Activated T-cell treated with anti-CD3 and anti-CD28 coated beads, Interleukin-2, amount 50 U/mL, for 72 hours (primary cell): ENCODE results near the gene ARMC6. TPM values are rescaled to one million over a fixed set of nuclear protein-coding genes. Genes with fewer than 3 reads are reported as not detected.

Experiments used
- ATAC-seq, 2 donors: fragments of 150-1000 bp; cut with Tn5 transposase; replicated peaks in 1 of 2; 2 replicates each; pipeline ENCODE4 v1.10.0; 2021; ENCODE audit warnings: moderate library complexity in 2 of 2, mild to moderate bottlenecking in 1 of 2
- DNase-seq, 2 donors: peaks; one replicate each; pipeline ENCODE4 v3.0.0; 2021 to 2022; ENCODE audit warnings: mixed read lengths in 1 of 2
- H3K27ac Mint-ChIP-seq: one replicate; pipeline ENCODE4 v1.8.0; 2022; ENCODE audit warnings: mild to moderate bottlenecking, moderate library complexity, mixed read lengths
- H3K27me3 Mint-ChIP-seq: one replicate; pipeline ENCODE4 v1.8.0; 2022; ENCODE audit warnings: low read depth, mixed read lengths
- H3K36me3 Mint-ChIP-seq, 2 donors: one replicate each; pipeline ENCODE4 v1.8.0; 2022; ENCODE audit warnings: mixed read lengths in 2 of 2, mild to moderate bottlenecking in 1 of 2; ENCODE audit not compliant: insufficient read depth in 2 of 2
- H3K4me1 Mint-ChIP-seq: one replicate; pipeline ENCODE4 v1.8.0; 2022; ENCODE audit warnings: low read depth, mixed read lengths
- H3K4me3 Mint-ChIP-seq, 2 donors: one replicate each; pipeline ENCODE4 v1.8.0; 2022; ENCODE audit warnings: mild to moderate bottlenecking in 2 of 2, mixed read lengths in 2 of 2, moderate library complexity in 2 of 2
- H3K9me3 Mint-ChIP-seq, 2 donors: one replicate each; pipeline ENCODE4 v1.8.0; 2022; ENCODE audit warnings: mixed read lengths in 2 of 2
- total RNA-seq, 2 donors: library from RNA; stranded (reverse); gene quantifications; one replicate each; pipeline ENCODE4 v1.2.3, GENCODE V29; 2022

Gene ARMC6
- total RNA-seq, 2 donors from 2014 or later: 20.4 to 22.8 TPM

DNA sequence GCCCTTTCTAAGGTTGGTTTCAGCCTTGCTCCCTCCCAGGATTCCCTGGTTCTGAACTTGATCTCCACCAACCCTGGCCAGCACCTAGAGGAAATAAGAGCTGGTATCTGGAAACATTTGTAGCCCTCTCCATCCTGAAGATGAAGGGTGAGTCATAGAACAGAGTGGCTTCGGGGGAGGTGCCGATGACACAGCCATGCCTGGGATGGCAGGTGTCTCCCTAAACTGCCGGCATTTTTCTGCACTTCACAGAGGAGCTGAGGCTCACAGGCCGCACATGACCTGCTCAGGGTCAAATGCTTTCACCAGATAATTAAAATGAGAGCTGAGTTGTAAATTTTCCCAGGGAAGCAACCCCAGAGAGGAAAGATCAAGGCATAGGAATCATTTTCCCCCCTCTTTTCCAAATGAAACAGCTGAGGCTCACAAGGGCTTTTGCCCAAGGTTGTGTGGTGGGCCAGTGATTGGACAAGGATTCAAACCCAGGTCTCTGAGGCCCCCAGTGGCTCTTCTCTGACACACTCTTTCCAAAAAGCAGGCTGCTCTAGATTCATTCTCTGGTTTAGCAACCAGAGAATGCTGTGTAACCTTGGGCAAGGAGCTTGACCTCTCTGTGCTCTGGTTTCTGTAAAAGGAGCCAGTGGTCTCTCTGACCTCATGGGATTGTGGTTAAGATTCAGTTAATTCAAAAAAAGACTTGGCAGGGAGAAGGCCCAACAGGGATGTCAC is 29.2 kb downstream of the ARMC6 start:
- Mint-ChIP-seq H3K36me3 (peaks cover 0 to 1% of the 10 kb centered on the region in 2 donors), H3K27ac (no peak overlapping the region), H3K4me1 (peaks cover 39% of the 10 kb centered on the region), H3K27me3 (no peaks in the 10 kb centered on the region), H3K4me3 (peak overlapping the region; percentile 83 to 95), H3K9me3 (no peaks in the 10 kb centered on the region)
- ATAC-seq: no peak
- DNase-seq: peak; percentile 9 to 13

- H3K27ac Mint-ChIP-seq: peak within 1 kb of the TSS; percentile 40
- no peaks in the 10 kb centered on the region for H3K36me3 Mint-ChIP-seq
- H3K4me1 Mint-ChIP-seq: peaks cover 39% of the 10 kb centered on the region
- no peaks in the 10 kb centered on the region for H3K27me3 Mint-ChIP-seq
- peak within 1 kb of the TSS; percentile 83 to 95 for H3K4me3 Mint-ChIP-seq
- ATAC-seq (peak; percentile 95 to 96), DNase-seq (peak; percentile 99)
- no peaks in the 10 kb centered on the region for H3K9me3 Mint-ChIP-seq
Measured at GRCh38 chr19:19063183-19064097, 30.0 kb downstream of the ARMC6 start, which contains the start of gene SLC25A42. SLC25A42 (plus strand) TSS chr19:19063994; CDS start chr19:19096125, 32,131 bp downstream.

DNA sequence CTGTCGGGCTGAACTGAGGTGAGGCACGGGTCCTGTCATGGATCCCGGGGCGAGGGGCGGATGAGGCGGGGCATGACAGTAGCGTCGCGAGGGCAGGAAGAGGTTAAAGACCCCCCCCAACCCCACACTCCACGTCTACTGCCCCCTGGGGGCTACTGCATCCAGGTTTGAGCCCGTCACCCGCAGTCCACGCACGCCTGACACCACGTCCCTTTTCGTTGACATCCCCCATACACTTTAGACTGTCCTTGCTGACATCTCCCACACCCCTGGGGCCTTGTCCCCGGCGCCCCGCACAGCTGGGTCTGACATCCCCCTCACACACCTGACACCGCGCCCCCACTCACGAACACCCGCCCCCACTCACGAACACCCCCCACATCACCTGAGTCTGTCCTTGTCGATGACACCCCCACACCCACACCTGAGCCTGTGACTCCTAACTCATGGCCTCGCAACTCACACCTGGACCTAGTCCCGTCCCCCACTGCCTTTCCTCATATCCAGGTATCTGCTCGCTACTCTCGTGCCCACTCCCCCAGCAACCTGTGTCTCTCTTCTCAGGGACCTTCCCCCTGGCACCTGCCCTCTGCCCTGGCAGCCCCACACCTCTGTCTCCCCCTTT is 30.8 kb downstream of the ARMC6 start:
- H3K27ac Mint-ChIP-seq: peak overlapping the region; percentile 14
- DNase-seq (peak in 1 of 2 donors; percentile 8), ATAC-seq (peak in 1 of 2 donors; percentile 36)
- H3K4me1 Mint-ChIP-seq: peaks cover 39% of the 10 kb centered on the region
- no peaks in the 10 kb centered on the region for H3K9me3 Mint-ChIP-seq
- peak overlapping the region; percentile 83 to 95 for H3K4me3 Mint-ChIP-seq
- H3K27me3 Mint-ChIP-seq: no peaks in the 10 kb centered on the region
- H3K36me3 Mint-ChIP-seq: no peaks in the 10 kb centered on the region

DNA sequence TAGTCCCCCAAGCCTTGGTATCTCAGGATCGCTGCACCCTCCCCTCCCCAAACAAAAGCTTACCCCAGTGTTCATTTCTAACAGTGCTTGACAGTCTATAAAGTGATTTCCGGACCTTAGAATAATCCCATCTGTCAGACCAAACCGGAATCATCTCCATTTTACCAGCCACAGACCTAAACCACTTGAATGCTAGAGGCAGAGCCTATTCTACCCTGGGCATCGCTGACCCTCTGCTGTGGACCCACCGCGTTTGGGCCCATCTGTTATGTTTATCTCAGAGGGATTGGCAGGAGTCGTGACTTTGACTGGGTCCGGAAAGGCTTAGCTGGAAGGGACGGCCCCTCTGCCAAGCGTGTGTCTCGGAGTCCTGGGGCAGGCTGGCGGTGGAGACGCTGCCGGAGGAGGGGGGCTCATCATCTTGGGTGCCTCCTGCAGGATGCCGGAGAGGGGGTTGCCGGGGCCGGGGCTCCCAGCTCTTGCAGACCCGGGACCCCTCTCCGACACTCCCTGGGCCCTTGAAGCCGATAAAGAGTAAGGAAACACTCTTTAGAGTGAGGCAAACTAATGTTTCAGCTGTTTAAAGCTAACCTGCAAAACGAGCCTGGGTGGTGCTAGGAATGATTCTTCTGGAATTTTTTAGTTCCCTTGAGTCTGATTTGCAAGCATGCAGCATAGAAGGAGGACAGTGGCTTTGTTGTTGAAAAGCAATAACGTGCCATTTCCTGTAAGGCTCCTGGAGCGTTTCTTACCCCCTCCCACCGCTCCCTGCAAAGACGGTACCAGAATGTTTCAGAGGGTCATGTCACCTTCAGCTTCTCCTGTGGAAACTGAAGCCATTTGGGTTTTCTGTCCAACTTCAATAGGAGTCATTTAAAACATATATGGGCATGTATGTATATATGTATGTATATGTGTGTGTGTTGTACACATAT is 31.7 kb downstream of the ARMC6 start:
- H3K27me3 Mint-ChIP-seq: no peaks in the 10 kb centered on the region
- no peaks in the 10 kb centered on the region for H3K9me3 Mint-ChIP-seq
- H3K27ac Mint-ChIP-seq: peak overlapping the region; percentile 14
- DNase-seq (peak; percentile 37 to 43), ATAC-seq (no peak)
- no peaks in the 10 kb centered on the region for H3K36me3 Mint-ChIP-seq
- peak overlapping the region; percentile 83 to 95 for H3K4me3 Mint-ChIP-seq
- peaks cover 39% of the 10 kb centered on the region for H3K4me1 Mint-ChIP-seq

- no peaks in the 10 kb centered on the region for H3K36me3 Mint-ChIP-seq
- no peaks in the 10 kb centered on the region for H3K9me3 Mint-ChIP-seq
- ATAC-seq (no peak), DNase-seq (no peak)
- peaks cover 34% of the 10 kb centered on the region for H3K4me1 Mint-ChIP-seq
- peak overlapping the region in 1 of 2 donors; percentile 22 for H3K4me3 Mint-ChIP-seq
- H3K27me3 Mint-ChIP-seq: no peaks in the 10 kb centered on the region
- peak overlapping the region; percentile 31 for H3K27ac Mint-ChIP-seq
Measured at GRCh38 chr19:19067276-19068072, 34.1 kb downstream of the ARMC6 start.

DNA sequence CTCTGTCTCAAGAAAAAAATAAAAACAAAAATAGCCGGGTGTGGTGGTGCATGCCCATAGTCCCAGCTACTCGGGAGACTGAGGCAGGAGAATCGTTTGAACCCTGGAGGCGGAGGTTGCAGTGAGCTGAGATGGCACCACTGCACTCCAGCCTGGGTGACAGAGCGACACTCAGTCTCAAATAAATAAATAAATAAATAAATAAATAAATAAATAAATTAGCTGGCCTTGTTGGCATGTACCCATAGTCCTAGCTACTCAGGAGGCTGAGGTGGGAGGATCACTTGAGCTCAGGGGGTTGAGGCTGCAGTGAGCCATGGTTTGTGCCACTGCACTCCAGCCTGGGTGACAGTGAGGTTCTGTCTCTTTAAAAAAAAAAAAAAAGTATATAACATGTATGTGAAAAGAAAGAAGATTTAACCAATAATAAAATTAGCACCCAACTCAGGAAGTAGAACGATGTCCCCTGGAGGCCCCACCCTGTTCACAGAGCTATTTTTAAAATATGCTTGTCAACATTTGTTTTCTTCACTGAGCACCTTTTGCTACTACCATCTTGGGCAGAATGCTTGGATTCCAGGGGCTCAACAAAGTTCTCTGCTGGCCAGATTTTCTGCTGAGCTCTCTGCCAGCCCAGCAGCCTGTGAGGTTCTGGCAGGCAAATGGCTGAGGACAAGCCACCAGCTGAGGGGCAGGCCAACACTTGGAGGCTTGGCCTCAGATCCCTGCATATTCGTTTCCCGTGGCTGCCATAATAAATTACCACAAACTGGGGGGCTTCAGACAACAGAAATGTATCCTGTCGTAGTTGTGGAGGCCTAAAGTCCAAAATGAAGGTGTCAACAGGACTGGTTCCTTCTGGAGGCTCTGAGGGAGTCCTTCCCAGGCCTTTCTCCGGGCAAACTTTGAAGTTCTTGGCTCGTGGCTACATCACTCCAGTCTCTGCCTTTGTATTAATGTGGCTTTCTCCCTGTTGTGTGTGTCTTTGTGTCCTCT is 35.6 kb downstream of the ARMC6 start:
- no peak for ATAC-seq
- no peak for DNase-seq
- Mint-ChIP-seq H3K4me3 (no peak overlapping the region), H3K27ac (no peak overlapping the region), H3K9me3 (no peaks in the 10 kb centered on the region), H3K27me3 (no peaks in the 10 kb centered on the region), H3K4me1 (peaks cover 30% of the 10 kb centered on the region), H3K36me3 (no peaks in the 10 kb centered on the region)

GRCh38 chr19:19071897-19072296 is 38.5 kb downstream of the ARMC6 start:
- no peak for DNase-seq
- no peaks in the 10 kb centered on the region for H3K9me3 Mint-ChIP-seq
- no peak overlapping the region for H3K4me3 Mint-ChIP-seq
- no peaks in the 10 kb centered on the region for H3K27me3 Mint-ChIP-seq
- no peak for ATAC-seq
- H3K4me1 Mint-ChIP-seq: peaks cover 9% of the 10 kb centered on the region
- H3K36me3 Mint-ChIP-seq: peaks cover 0 to 1% of the 10 kb centered on the region in 2 donors
- H3K27ac Mint-ChIP-seq: no peak overlapping the region

GRCh38 chr19:19074196-19074882 is 40.9 kb downstream of the ARMC6 start:
- H3K27ac Mint-ChIP-seq: no peak overlapping the region
- no peak overlapping the region for H3K4me3 Mint-ChIP-seq
- peaks cover 10% of the 10 kb centered on the region for H3K4me1 Mint-ChIP-seq
- DNase-seq (no peak), ATAC-seq (no peak)
- peaks cover 1 to 4% of the 10 kb centered on the region in 2 donors for H3K36me3 Mint-ChIP-seq
- H3K9me3 Mint-ChIP-seq: no peaks in the 10 kb centered on the region
- H3K27me3 Mint-ChIP-seq: no peaks in the 10 kb centered on the region

GRCh38 chr19:19075126-19075525 is 41.7 kb downstream of the ARMC6 start:
- no peak for ATAC-seq
- DNase-seq: no peak
- Mint-ChIP-seq H3K36me3 (peaks cover 1 to 4% of the 10 kb centered on the region in 2 donors), H3K4me3 (no peak overlapping the region), H3K4me1 (peaks cover 10% of the 10 kb centered on the region), H3K27ac (no peak overlapping the region), H3K27me3 (no peaks in the 10 kb centered on the region), H3K9me3 (no peaks in the 10 kb centered on the region)

GRCh38 chr19:19076476-19076875 is 43.1 kb downstream of the ARMC6 start:
- no peak for DNase-seq
- H3K4me3 Mint-ChIP-seq: no peak overlapping the region
- no peaks in the 10 kb centered on the region for H3K9me3 Mint-ChIP-seq
- ATAC-seq: no peak
- no peaks in the 10 kb centered on the region for H3K27me3 Mint-ChIP-seq
- H3K4me1 Mint-ChIP-seq: peaks cover 10% of the 10 kb centered on the region
- no peak overlapping the region for H3K27ac Mint-ChIP-seq
- H3K36me3 Mint-ChIP-seq: peaks cover 1 to 4% of the 10 kb centered on the region in 2 donors
